Measurements from ENCODE around the gene ADAP1.

The ADAP1 gene

DNA sequence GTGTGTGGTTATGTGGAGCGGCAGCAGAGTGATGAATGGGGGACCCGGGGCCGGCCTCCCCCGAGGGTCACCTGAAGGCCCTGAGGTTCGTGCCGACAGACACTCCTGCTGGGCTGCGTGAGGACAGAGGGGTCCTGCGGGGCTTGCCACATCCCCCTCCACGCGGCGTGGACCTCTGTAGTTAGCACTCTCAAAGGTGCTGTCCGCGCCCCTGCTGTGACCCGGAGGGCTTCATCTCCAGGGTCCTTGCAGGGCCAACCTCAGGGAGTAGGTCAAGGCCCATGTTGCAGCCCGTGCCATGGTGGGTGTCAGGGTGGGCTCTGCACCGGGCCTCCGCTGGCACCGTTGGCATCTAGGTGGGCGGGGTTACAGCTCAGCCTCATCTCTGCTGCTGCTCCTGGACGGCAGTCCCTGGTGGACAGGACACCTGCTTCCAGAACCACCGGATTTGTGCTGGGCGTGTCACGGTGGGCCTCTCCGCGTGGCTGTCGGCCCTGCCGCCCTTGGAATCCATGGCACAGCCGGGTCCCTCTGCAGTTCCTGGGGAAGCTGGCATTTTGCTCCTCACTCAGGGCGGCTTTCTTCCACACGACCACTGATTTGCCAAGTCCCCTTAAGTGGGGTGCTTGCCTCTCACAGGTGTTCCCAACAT, 97.9 kb downstream of the ADAP1 start:
- no peak for DNase-seq

DNA sequence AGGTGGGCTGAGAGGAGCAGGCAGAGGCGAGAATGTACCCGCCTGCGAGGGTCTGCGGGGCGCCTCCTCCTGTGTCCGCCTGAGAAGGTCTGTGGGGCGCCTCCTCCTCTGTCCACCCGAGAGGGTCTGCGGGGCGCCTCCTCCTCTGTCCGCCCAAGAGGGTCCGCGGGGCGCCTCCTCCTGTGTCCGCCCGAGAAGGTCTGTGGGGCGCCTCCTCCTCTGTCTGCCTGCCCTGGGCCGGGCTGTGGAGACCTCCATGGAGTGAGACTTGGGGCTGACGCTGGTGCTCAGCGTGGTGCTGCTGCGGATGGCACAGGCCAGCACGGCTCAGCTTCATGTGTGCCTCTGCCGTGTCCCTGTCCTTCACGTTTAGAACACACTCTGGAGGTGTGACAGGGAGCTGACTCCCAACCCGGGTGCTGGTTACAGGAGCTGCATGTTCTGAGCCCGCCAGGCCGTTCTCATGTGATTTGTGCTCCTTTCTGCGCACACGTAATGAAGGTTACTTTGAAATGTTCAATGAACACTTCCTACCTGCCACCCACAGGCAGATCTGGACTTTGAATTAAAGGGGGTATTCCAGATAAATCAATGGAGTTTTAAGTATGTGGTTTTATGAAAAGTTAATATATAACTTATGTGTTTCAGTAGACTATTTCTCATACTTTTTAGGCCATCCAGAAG, 98.7 kb downstream of the ADAP1 start:
- no peak for DNase-seq

DNA sequence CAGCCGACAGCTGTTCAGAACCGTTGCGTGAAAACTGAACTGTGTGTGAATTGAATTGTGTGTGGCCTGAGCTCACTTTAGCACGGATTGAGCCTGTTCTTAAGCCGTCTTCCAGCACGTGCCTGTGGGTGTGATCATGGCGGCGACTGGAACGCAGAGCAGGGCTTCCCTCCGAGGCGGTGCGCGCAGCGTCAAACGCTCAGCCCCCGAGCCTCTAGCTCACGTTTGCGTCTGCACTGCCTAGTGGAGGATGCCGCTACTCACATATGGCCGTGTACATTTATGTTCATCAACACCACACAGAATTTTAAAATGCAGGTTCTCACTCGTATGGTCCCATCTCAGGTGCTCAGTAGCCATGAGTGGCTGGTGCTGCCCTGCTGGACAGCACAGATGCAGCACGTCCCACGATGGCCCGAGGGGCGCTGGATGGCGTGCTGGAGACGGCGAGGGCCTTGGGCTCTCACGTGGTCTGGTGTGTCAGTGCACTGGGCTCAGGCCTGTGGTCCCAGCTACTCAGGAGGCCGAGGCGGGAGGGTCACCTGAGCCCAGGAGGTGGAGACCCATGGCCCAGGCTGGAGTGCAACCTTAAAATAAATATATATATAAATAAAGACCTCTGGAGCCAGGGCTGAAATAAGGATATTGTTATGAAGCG, 100.2 kb downstream of the ADAP1 start:
- DNase-seq: no peak

DNA sequence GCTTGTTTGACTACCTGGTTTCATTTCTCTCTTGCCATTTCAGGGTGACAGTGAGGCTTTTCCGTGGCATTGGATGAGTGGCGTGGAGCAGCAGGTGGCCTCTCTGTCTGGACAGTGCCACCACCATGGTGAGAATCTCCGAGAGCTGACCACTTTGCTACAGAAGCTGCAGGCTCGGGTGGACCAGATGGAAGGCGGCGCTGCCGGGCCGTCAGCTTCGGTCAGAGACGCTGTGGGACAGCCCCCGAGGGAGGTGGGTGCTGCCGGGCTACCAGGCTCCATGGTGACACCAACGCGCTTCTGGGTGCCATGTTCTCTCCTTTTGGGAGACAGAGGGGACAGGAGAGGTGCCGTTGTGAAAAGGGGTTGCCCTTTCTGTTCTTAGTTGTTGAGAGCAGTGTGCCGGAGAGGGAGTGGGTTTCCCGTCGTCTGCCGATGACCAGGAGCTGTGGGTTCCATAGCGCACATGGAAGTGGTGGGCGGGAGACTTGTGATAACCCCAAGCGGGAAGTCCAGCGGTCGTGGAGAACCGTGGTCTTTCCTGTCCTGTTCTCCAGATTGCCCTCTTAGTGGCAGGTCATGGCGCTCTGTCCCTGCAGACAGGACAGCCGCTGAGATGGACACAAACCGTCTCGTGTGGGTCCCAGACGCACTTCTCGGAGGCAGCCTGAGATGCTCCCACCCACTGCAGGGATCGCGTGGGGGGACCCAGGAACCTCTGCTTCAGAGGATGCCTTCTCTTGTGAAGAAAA, 100.9 kb downstream of the ADAP1 start:
- no peak for DNase-seq

DNA sequence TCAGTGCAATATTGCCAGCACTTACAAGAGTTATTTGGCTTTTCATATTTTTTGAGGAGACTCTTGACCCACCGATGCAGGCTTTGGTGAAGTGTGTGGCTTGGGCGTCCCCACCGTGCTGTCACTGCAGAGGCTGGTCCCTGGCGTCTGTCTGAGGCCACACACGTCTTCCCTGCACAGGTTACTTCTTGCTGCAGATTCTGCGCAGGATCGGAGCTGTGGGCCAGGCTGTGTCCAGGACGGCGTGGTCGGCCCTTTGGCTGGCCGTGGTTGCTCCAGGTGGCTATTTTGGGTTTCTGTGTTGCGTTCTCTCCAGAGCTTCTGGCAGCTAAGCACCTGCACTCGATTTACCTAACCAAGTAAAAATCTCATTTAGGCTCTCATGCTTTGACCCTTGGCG, 103.3 kb downstream of the ADAP1 start:
- DNase-seq: no peak

DNA sequence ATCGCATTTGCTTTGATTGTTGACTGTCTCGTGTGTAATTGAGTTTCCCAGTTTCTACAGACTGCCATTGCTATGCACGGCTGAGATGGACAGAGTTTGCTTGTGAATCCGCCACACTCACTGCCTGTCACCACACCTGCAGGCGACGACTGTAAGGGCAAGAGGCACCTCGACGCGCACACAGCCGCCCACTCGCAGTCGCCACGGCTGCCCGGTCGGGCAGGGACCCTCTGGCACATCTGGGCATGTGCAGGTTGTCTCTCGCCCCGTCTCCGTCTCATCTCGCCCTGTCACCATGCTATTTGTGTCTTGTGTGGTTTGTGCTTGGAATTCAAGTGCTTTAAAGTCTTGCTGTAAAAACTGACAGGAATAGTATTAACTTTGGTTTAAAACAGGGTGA, 104.7 kb downstream of the ADAP1 start:
- DNase-seq: no peak

DNA sequence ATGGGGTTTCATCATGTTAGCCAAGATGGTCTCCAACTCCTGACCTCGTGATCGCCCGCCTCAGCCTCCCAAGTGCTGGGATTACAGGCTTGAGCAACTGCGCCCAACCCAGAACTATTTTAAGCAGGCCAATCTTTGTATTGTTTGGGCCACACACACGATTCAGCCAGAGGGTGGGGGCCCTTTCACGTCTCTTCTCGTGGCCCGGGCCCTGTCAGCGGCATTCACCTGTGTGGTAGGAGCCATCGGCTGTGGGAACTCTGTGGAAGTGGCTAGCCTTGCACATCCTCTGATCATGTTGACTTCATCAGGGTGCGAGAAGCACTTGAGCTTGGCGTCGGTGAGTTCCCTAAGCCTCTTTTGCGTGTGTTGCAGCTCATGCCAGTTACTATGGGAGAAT, 105.3 kb downstream of the ADAP1 start:
- DNase-seq: no peak

All from NCI-H187 (cell line).